DMS79 treated with DMSO at 0.1 percent for 48 hours (cell line): Measurements from ENCODE around the gene ADRA2C.

ENCODE experiments used
- DNase-seq: peaks from one replicate; lab custom pipeline; 2025; lab: John Stamatoyannopoulos, UW

ADRA2C gene

GRCh38 chr4:3777669-3778068, 11.5 kb downstream of the ADRA2C start:
- DNase-seq, result no peak

GRCh38 chr4:3779509-3779908, 13.3 kb downstream of the ADRA2C start:
- no peak for DNase-seq

- DNase-seq, result peak; percentile 47
Measured at GRCh38 chr4:3780347-3781171, 14.4 kb downstream of the ADRA2C start.

GRCh38 chr4:3781193-3781886, 15.2 kb downstream of the ADRA2C start:
- DNase-seq, result no peak

- DNase-seq, result no peak
Measured at GRCh38 chr4:3781997-3782930, 16.1 kb downstream of the ADRA2C start.

- no peak for DNase-seq
Measured at GRCh38 chr4:3783693-3784306, 17.6 kb downstream of the ADRA2C start.

GRCh38 chr4:3784454-3785291, 18.5 kb downstream of the ADRA2C start:
- peak; percentile 19 for DNase-seq

- DNase-seq, result no peak
Measured at GRCh38 chr4:3785292-3785565, 19.0 kb downstream of the ADRA2C start.

GRCh38 chr4:3786196-3786869, 20.1 kb downstream of the ADRA2C start:
- peak; percentile 32 for DNase-seq

- DNase-seq, result no peak
Measured at GRCh38 chr4:3787489-3788365, 21.5 kb downstream of the ADRA2C start.

GRCh38 chr4:3788366-3788660, 22.1 kb downstream of the ADRA2C start:
- DNase-seq, result no peak

GRCh38 chr4:3789587-3789986, 23.4 kb downstream of the ADRA2C start:
- DNase-seq, result no peak

- no peak for DNase-seq
Measured at GRCh38 chr4:3790006-3790561, 23.9 kb downstream of the ADRA2C start.

GRCh38 chr4:3791256-3791655, 25.1 kb downstream of the ADRA2C start:
- DNase-seq, result no peak

- no peak for DNase-seq
Measured at GRCh38 chr4:3791910-3792542, 25.8 kb downstream of the ADRA2C start.

GRCh38 chr4:3792813-3793212, 26.6 kb downstream of the ADRA2C start:
- DNase-seq, result no peak

- no peak for DNase-seq
Measured at GRCh38 chr4:3793545-3793944, 27.4 kb downstream of the ADRA2C start.

- DNase-seq, result no peak
Measured at GRCh38 chr4:3796960-3797359, 30.8 kb downstream of the ADRA2C start.
